ENCODE measurements around the gene MAGEB16. TPM values are rescaled to one million over a fixed set of nuclear protein-coding genes. Genes with fewer than 3 reads are reported as not detected.

MAGEB16 gene
- total RNA-seq, 2 experiments from 2014 or later, result not detected

Other genes with a start within 250 kb of the MAGEB16 start
- gene CFAP47, start 121.4 kb downstream of the MAGEB16 start, total RNA-seq, result not detected

All from activated naive CD4-positive, alpha-beta T cell treated with anti-CD3 and anti-CD28 coated beads for 36 hours (primary cell).